Measurements from ENCODE around the gene YIF1B.
A peak's percentile ranks its signal among the peaks of the same experiment; 100 is the strongest.

YIF1B gene

GRCh38 chr19:38324431-38324830 is 8.7 kb upstream of the YIF1B start:
- Histone ChIP-seq H3K4me3 (ENCODE audit: low read length) (no peak overlapping the region), H3K27me3 (ENCODE audit: control insufficient read depth, insufficient read depth, low read length) (no peaks in the 10 kb centered on the region), H3K9me3 (ENCODE audit: control insufficient read depth, low read length) (no peaks in the 10 kb centered on the region), H3K4me1 (ENCODE audit: control insufficient read depth, insufficient read depth, low read length) (peaks cover 10% of the 10 kb centered on the region), H3K9ac (ENCODE audit: low read length) (no peak overlapping the region), H3K36me3 (ENCODE audit: control insufficient read depth, insufficient read depth, low read length) (peaks cover 9% of the 10 kb centered on the region)

DNA sequence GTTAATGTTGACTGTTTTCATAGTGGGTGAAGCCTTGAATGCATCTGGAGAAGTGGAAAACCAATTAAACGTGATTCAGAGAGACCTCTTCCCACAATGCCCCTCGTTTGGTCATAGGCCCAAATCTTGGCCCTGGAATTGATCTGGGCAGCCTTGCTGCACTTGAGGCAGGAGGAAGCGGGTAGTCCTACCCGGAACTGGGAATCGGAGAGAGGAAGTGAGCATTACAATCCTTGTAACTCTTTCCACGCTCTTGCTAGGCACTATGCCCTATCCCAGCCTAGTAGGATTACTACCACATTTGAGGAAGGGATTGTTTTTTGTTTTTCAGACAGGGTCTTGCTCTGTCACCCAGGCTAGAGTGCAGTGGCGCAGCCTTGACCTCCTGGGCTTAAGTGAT is 7.5 kb upstream of the YIF1B start:
- H3K4me1 ChIP-seq (ENCODE audit: control insufficient read depth, insufficient read depth, low read length): peaks cover 20% of the 10 kb centered on the region
- no peak overlapping the region for H3K4me3 ChIP-seq (ENCODE audit: low read length)
- peaks cover 9% of the 10 kb centered on the region for H3K36me3 ChIP-seq (ENCODE audit: control insufficient read depth, insufficient read depth, low read length)
- H3K27me3 ChIP-seq (ENCODE audit: control insufficient read depth, insufficient read depth, low read length): no peaks in the 10 kb centered on the region
- H3K9ac ChIP-seq (ENCODE audit: low read length): no peak overlapping the region
- no peaks in the 10 kb centered on the region for H3K9me3 ChIP-seq (ENCODE audit: control insufficient read depth, low read length)

DNA sequence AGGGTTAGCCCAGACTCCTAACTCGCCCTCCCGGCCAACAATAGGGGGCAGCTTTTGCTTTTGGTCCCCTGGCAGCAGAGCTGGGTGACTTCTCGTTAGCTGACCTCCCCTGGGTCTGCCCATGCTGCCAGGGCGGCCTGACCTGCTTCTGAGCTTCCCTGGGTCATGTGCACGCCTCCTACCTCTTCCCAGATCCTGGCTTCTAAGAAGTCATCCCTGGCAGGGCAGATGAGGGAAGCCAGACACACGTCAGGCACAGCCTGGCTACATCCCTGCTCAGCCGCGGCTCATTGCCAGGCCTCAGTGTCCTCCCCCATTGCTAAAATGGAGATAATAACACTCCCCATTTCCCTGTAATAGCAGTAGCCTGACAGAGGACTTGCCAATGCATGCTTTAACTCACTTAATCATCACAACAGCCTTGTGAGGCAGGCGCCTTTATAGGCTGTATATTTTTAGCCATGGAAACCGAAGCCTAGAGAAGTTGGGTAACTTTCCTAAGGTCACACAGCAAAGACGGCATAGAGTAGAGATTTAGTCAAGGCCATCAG is 6.0 kb upstream of the YIF1B start:
- H3K4me1 ChIP-seq (ENCODE audit: control insufficient read depth, insufficient read depth, low read length): peaks cover 20% of the 10 kb centered on the region
- peak overlapping the region; percentile 81 for H3K9ac ChIP-seq (ENCODE audit: low read length)

GRCh38 chr19:38320969-38321339 is 5.2 kb upstream of the YIF1B start:
- H3K27me3 ChIP-seq (ENCODE audit: control insufficient read depth, insufficient read depth, low read length): no peaks in the 10 kb centered on the region
- peak overlapping the region; percentile 81 for H3K9ac ChIP-seq (ENCODE audit: low read length)
- peak overlapping the region; percentile 72 for H3K4me3 ChIP-seq (ENCODE audit: low read length)
- H3K9me3 ChIP-seq (ENCODE audit: control insufficient read depth, low read length): no peaks in the 10 kb centered on the region
- H3K4me1 ChIP-seq (ENCODE audit: control insufficient read depth, insufficient read depth, low read length): peaks cover 27% of the 10 kb centered on the region
- H3K36me3 ChIP-seq (ENCODE audit: control insufficient read depth, insufficient read depth, low read length): no peaks in the 10 kb centered on the region

More for the DNA sequence above, 6.0 kb upstream of the YIF1B start:
- Histone ChIP-seq H3K36me3 (ENCODE audit: control insufficient read depth, insufficient read depth, low read length) (no peaks in the 10 kb centered on the region), H3K27me3 (ENCODE audit: control insufficient read depth, insufficient read depth, low read length) (no peaks in the 10 kb centered on the region), H3K9me3 (ENCODE audit: control insufficient read depth, low read length) (no peaks in the 10 kb centered on the region), H3K4me3 (ENCODE audit: low read length) (no peak overlapping the region)

GRCh38 chr19:38319421-38320258 is 3.9 kb upstream of the YIF1B start, which contains the start of gene KCNK6:
Gene KCNK6 (plus strand): TSS chr19:38319845. CDS start chr19:38319951, 106 bp downstream.
- no peaks in the 10 kb centered on the region for H3K27me3 ChIP-seq (ENCODE audit: control insufficient read depth, insufficient read depth, low read length)
- H3K4me3 ChIP-seq (ENCODE audit: low read length): peak within 1 kb of the TSS; percentile 72
- H3K9me3 ChIP-seq (ENCODE audit: control insufficient read depth, low read length): no peaks in the 10 kb centered on the region
- H3K9ac ChIP-seq (ENCODE audit: low read length): peak within 1 kb of the TSS; percentile 81
- no peaks in the 10 kb centered on the region for H3K36me3 ChIP-seq (ENCODE audit: control insufficient read depth, insufficient read depth, low read length)
- peaks cover 32% of the 10 kb centered on the region for H3K4me1 ChIP-seq (ENCODE audit: control insufficient read depth, insufficient read depth, low read length)

GRCh38 chr19:38318660-38319059 is 2.9 kb upstream of the YIF1B start:
- no peak overlapping the region for H3K9ac ChIP-seq (ENCODE audit: low read length)
- peaks cover 32% of the 10 kb centered on the region for H3K4me1 ChIP-seq (ENCODE audit: control insufficient read depth, insufficient read depth, low read length)
- no peaks in the 10 kb centered on the region for H3K36me3 ChIP-seq (ENCODE audit: control insufficient read depth, insufficient read depth, low read length)
- no peak overlapping the region for H3K4me3 ChIP-seq (ENCODE audit: low read length)
- no peaks in the 10 kb centered on the region for H3K9me3 ChIP-seq (ENCODE audit: control insufficient read depth, low read length)
- no peaks in the 10 kb centered on the region for H3K27me3 ChIP-seq (ENCODE audit: control insufficient read depth, insufficient read depth, low read length)

DNA sequence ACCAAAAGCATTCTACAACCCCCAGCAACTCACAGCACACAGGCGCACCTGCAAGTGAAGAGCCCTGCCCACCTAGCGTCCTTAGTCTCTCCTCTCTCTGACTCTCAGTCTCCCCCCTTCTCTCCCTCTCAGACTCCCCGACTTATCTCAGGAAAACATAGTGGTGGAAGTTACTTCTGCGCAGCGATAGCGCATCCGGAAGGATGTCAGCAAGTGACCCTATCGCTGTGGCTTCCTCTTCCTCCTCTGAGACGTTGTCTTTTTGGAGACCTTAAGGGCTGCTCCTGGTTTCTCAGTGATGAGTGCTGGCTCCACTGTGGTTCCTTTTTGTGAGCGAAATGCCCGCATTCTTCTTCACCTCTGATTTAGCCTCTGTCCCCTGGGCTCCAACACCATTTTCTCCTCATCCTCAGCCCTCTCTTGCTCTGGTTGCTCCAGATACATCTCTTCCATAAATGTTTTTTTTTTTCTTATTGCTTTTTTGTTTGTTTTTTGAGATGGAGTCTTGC is 1.4 kb upstream of the YIF1B start:
- H3K4me3 ChIP-seq (ENCODE audit: low read length): no peak overlapping the region
- no peaks in the 10 kb centered on the region for H3K27me3 ChIP-seq (ENCODE audit: control insufficient read depth, insufficient read depth, low read length)
- H3K9ac ChIP-seq (ENCODE audit: low read length): no peak overlapping the region
- H3K36me3 ChIP-seq (ENCODE audit: control insufficient read depth, insufficient read depth, low read length): no peaks in the 10 kb centered on the region
- H3K9me3 ChIP-seq (ENCODE audit: control insufficient read depth, low read length): no peaks in the 10 kb centered on the region
- H3K4me1 ChIP-seq (ENCODE audit: control insufficient read depth, insufficient read depth, low read length): peaks cover 32% of the 10 kb centered on the region

DNA sequence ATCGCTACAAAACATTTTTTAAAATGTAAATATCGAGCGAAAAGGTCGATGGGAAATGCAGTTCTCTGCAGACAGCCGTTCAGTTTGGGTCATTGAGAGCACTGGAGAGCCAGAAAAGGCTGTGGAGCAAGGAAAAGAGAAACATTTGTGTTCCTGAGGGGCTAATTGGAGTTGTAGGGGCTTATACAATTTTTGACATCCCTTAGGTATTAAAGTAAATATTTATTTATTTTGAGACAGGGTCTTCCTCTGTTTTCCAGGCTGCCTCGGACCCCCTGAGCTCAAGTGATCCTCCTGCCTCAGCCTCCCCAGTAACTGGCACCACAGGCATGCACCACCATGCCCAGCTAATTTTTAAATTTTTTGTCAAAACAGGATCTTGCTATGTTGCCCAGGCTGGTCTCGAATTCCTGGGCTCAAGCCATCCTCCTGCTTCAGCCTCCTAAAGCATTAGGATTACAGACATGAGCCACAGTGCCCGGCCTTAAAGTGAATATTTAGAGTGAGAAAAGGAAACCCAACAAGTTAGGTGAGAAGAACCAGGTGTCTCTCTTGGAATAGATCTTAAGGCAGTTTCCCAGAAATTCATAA is 825 bp upstream of the YIF1B start:
- peak overlapping the region; percentile 61 for H3K9ac ChIP-seq (ENCODE audit: low read length)
- H3K27me3 ChIP-seq (ENCODE audit: control insufficient read depth, insufficient read depth, low read length): no peaks in the 10 kb centered on the region
- no peaks in the 10 kb centered on the region for H3K9me3 ChIP-seq (ENCODE audit: control insufficient read depth, low read length)
- H3K4me1 ChIP-seq (ENCODE audit: control insufficient read depth, insufficient read depth, low read length): peaks cover 32% of the 10 kb centered on the region
- H3K4me3 ChIP-seq (ENCODE audit: low read length): peak overlapping the region; percentile 5
- H3K36me3 ChIP-seq (ENCODE audit: control insufficient read depth, insufficient read depth, low read length): no peaks in the 10 kb centered on the region

- H3K9ac ChIP-seq (ENCODE audit: low read length): no peak overlapping the region
- no peaks in the 10 kb centered on the region for H3K36me3 ChIP-seq (ENCODE audit: control insufficient read depth, insufficient read depth, low read length)
- H3K4me1 ChIP-seq (ENCODE audit: control insufficient read depth, insufficient read depth, low read length): peaks cover 6% of the 10 kb centered on the region
- H3K4me3 ChIP-seq (ENCODE audit: low read length): no peak overlapping the region
- H3K27me3 ChIP-seq (ENCODE audit: control insufficient read depth, insufficient read depth, low read length): no peaks in the 10 kb centered on the region
- H3K9me3 ChIP-seq (ENCODE audit: control insufficient read depth, low read length): no peaks in the 10 kb centered on the region
Observed at GRCh38 chr19:38310986-38311385, 4.8 kb downstream of the YIF1B start.

DNA sequence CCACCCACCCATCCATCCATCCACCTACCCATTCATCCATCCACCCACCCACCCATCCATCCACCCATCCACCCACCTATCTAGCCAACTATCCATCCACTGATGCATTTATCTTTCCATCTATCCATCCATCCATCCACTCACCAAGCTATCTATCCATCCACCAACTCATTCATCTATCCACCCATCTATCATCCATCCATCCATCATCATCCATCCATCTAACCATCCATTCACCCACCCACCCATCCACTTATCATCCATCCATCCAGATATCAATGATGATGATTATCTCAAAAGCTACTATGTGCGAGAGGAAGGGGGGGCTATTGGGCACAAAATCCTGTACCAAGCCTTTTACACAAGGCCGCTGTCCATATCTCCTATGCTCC is 5.5 kb downstream of the YIF1B start:
- H3K4me3 ChIP-seq (ENCODE audit: low read length): no peak overlapping the region
- H3K9me3 ChIP-seq (ENCODE audit: control insufficient read depth, low read length): no peaks in the 10 kb centered on the region
- H3K36me3 ChIP-seq (ENCODE audit: control insufficient read depth, insufficient read depth, low read length): no peaks in the 10 kb centered on the region
- H3K4me1 ChIP-seq (ENCODE audit: control insufficient read depth, insufficient read depth, low read length): peaks cover 9% of the 10 kb centered on the region
- H3K27me3 ChIP-seq (ENCODE audit: control insufficient read depth, insufficient read depth, low read length): no peaks in the 10 kb centered on the region
- no peak overlapping the region for H3K9ac ChIP-seq (ENCODE audit: low read length)

- Histone ChIP-seq H3K36me3 (ENCODE audit: control insufficient read depth, insufficient read depth, low read length) (no peaks in the 10 kb centered on the region), H3K4me3 (ENCODE audit: low read length) (no peak overlapping the region), H3K27me3 (ENCODE audit: control insufficient read depth, insufficient read depth, low read length) (no peaks in the 10 kb centered on the region), H3K9ac (ENCODE audit: low read length) (no peak overlapping the region), H3K4me1 (ENCODE audit: control insufficient read depth, insufficient read depth, low read length) (peaks cover 7% of the 10 kb centered on the region), H3K9me3 (ENCODE audit: control insufficient read depth, low read length) (no peaks in the 10 kb centered on the region)
Observed at GRCh38 chr19:38309615-38310278, 6.0 kb downstream of the YIF1B start.

All from mucosa of stomach (tissue), 1 donor.